Fibroblast of lung (primary cell): ENCODE measurements around the gene RHBDF2. TPM values are rescaled to one million over a fixed set of nuclear protein-coding genes. Genes with fewer than 3 reads are reported as not detected.

Experiments
- DNase-seq, 2 donors: peaks; one replicate each; pipeline versions ENCODE4 v3.0.0 to v3.0.0-alpha.2; 2010; ENCODE audit warnings: low read depth in 2 of 2
- H2AFZ ChIP-seq: 2 replicates; pipeline ENCODE4 v1.5.1; 2012; ENCODE audit warnings: low read length, control low read depth, inconsistent platforms
- H3K27ac ChIP-seq: 2 replicates; pipeline ENCODE4 v1.5.1; 2011; ENCODE audit warnings: low read length, control low read depth; ENCODE audit not compliant: insufficient read depth
- H3K27me3 ChIP-seq: 2 replicates; pipeline ENCODE4 v1.5.1; 2011; ENCODE audit warnings: mild to moderate bottlenecking, low read length; ENCODE audit not compliant: control insufficient read depth, insufficient read depth
- H3K36me3 ChIP-seq: 2 replicates; pipeline ENCODE4 v1.5.1; 2011; ENCODE audit warnings: low read length; ENCODE audit not compliant: control insufficient read depth, insufficient read depth
- H3K4me1 ChIP-seq: 2 replicates; pipeline ENCODE4 v1.5.1; 2011; ENCODE audit warnings: low read length; ENCODE audit not compliant: control insufficient read depth, insufficient read depth; ENCODE audit errors: extremely low read depth
- H3K4me2 ChIP-seq: 2 replicates; pipeline ENCODE4 v1.5.1; 2011; ENCODE audit warnings: low read length, control low read depth; ENCODE audit not compliant: insufficient read depth; ENCODE audit errors: extremely low read depth
- H3K4me3 ChIP-seq, 4 experiments: fragments of 200-600 bp in 1 of 4; sonication (generic) in 1 of 4; replicated peaks in 1 of 4; 2 replicates each; pipeline ENCODE4 v1.5.1; 2011 to 2016; ENCODE audit warnings: low read length in 4 of 4, low read depth in 3 of 4, mild to moderate bottlenecking in 3 of 4, control low read depth in 2 of 4, inconsistent platforms in 1 of 4, mixed read lengths in 1 of 4; ENCODE audit not compliant: insufficient read depth in 1 of 4; ENCODE audit errors: control extremely low read depth in 1 of 4
- H3K79me2 ChIP-seq: 2 replicates; pipeline ENCODE4 v1.5.1; 2012; ENCODE audit warnings: mild to moderate bottlenecking, low read length, inconsistent platforms; ENCODE audit not compliant: control insufficient read depth, insufficient read depth
- H3K9ac ChIP-seq: 2 replicates; pipeline ENCODE4 v1.5.1; 2011; ENCODE audit warnings: mild to moderate bottlenecking, low read length, control low read depth; ENCODE audit not compliant: insufficient read depth
- H3K9me3 ChIP-seq: 2 replicates; pipeline ENCODE4 v1.5.1; 2012; ENCODE audit warnings: low read depth, low read length; ENCODE audit not compliant: control insufficient read depth, insufficient read depth
- H4K20me1 ChIP-seq: 2 replicates; pipeline ENCODE4 v1.5.1; 2011; ENCODE audit warnings: low read length; ENCODE audit not compliant: control insufficient read depth, insufficient read depth; ENCODE audit errors: extremely low read depth
- EZH2 ChIP-seq: IDR thresholded peaks from 2 replicates; pipeline ENCODE4 v1.5.1; 2012; ENCODE audit warnings: low read length, control low read depth, mild to moderate bottlenecking; ENCODE audit errors: missing control alignments
- polyA plus RNA-seq, 2 donors: library from polyadenylated mRNA; depleted of rRNA in 1 of 2; stranded (reverse) in 1 of 2; unstranded in 1 of 2; fragments of >200 nt; gene quantifications; 2 replicates each; pipeline ENCODE4 v1.2.1, GENCODE V29; 2011 to 2012; ENCODE audit warnings: missing spikeins in 1 of 2
- total RNA-seq: library from RNA; depleted of rRNA; stranded (reverse); fragments of >200 nt; gene quantifications from 2 replicates; pipeline ENCODE4 v1.2.1, GENCODE V29; 2014
- TF ChIP-seq, protein P1 (sequence below), 2 donors: IDR thresholded peaks in 1 of 2; conservative IDR thresholded peaks in 1 of 2; 1 replicate in 1 of 2; 2 replicates in 1 of 2; pipeline ENCODE4 v1.5.1; 2011 to 2012; ENCODE audit warnings: low read length in 2 of 2, control low read depth in 1 of 2, inconsistent platforms in 1 of 2, low read depth in 1 of 2, mild to moderate bottlenecking in 1 of 2

The RHBDF2 gene
- total and polyA plus RNA-seq, 2 donors (not counting 1 experiment from before 2014, with no cell fraction given): 0.94 to 5.1 TPM

DNA sequence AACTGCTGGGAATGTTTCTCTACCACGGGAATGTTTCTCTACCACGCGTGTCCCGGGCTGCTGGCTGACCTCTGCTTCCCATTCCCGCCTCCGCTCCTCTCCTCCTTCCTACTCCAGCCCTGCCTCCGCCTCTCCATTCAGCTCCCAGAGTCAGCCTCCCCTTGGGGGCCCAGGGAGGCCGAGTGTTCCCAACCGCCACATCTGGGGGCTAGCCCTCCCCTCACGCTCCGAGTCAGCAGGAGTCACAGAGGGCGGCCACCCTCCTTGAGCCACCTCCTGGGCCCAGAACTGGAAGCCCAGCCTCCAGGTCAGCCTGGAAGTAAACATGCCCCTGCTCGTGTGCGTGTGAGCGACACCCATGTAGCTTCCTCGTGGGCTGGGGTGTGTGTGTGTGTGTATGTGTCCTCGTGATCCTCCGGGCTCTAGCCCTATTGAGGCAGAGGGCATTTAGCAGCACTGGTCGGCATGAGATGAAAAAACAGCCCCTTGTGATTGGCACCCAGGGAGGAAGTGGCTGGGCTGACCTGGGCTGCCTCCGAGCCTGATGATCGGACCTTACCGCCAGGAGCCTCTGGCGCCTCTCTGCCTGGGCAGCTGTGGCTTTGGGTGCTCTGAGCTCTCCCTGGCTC is 29.0 kb upstream of the RHBDF2 start:
- Histone ChIP-seq H3K27ac (peak overlapping the region; percentile 97), H2AFZ (peak overlapping the region; percentile 65), H3K79me2 (no peaks in the 10 kb centered on the region), H4K20me1 (no peaks in the 10 kb centered on the region), H3K9ac (peak overlapping the region; percentile 72), H3K36me3 (peaks cover 2% of the 10 kb centered on the region), H3K27me3 (no peaks in the 10 kb centered on the region), H3K4me2 (peak overlapping the region; percentile 7), H3K4me3 (peak overlapping the region in 1 of 4 experiments; percentile 7), H3K4me1 (peaks cover 40% of the 10 kb centered on the region), H3K9me3 (no peaks in the 10 kb centered on the region)
- peak; percentile 36 to 98 for DNase-seq
- TF ChIP-seq EZH2: no peak
- TF ChIP-seq, protein P1, sequence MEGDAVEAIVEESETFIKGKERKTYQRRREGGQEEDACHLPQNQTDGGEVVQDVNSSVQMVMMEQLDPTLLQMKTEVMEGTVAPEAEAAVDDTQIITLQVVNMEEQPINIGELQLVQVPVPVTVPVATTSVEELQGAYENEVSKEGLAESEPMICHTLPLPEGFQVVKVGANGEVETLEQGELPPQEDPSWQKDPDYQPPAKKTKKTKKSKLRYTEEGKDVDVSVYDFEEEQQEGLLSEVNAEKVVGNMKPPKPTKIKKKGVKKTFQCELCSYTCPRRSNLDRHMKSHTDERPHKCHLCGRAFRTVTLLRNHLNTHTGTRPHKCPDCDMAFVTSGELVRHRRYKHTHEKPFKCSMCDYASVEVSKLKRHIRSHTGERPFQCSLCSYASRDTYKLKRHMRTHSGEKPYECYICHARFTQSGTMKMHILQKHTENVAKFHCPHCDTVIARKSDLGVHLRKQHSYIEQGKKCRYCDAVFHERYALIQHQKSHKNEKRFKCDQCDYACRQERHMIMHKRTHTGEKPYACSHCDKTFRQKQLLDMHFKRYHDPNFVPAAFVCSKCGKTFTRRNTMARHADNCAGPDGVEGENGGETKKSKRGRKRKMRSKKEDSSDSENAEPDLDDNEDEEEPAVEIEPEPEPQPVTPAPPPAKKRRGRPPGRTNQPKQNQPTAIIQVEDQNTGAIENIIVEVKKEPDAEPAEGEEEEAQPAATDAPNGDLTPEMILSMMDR (conservative IDR thresholded peaks at IDR 0.05 in 1 of 2, IDR thresholded peaks at IDR 0.05 in 1 of 2; ENCODE audit: low read depth in 1 of 2, low read length in 2 of 2): no peak

DNA sequence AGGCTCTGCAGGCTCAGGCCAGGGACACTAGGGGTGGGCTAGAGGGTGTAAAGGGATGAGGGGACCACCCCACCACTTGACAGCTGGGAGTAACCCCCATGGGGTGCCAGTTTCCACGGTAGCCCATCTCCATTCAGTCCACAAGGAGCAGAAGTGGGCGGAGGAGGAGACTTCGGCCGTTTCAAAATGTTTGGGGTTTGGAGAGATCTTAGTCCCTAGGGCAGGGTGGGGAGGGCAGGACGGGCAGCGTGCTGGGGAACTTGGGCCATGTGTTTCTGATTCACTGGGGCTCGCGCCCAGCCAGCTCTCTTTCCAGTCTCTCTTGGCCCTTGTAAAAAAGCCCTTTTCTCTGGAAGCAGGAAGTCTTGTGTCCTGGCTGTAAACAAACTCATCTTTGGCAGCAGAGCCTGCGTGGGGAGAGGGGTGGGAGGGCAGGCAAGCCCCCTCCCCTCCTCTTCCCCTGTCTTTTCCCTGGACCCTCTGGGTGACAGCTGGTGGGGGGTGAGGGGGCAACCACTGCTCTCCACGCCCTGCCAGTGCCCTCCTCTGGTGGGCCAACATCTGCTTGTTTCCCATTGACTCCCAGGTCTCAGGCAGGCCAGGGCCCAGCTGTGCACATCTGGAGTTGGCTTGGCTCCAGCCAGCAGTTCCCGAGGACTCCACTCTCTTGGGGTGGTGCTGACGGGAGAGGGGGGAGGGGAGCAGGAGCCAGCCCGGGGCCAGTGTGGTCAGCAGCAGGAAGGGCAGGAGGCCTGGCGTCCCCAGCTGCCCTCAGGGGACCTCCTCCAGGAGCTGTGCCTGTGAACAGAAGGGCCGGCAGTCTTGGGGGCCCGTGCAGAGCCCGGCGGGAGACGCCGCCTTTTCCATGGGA is 28.2 kb upstream of the RHBDF2 start:
- peak overlapping the region; percentile 97 for H3K27ac ChIP-seq
- no peaks in the 10 kb centered on the region for H3K27me3 ChIP-seq
- peaks cover 2% of the 10 kb centered on the region for H3K36me3 ChIP-seq
- peaks cover 43% of the 10 kb centered on the region for H3K4me1 ChIP-seq
- H3K9ac ChIP-seq: peak overlapping the region; percentile 74
- peak overlapping the region in 1 of 4 experiments; percentile 17 for H3K4me3 ChIP-seq
- H2AFZ ChIP-seq: peak overlapping the region; percentile 20
- H3K4me2 ChIP-seq: peak overlapping the region; percentile 70
- peak; percentile 69 to 99 for DNase-seq
- H3K79me2 ChIP-seq: no peaks in the 10 kb centered on the region
- no peaks in the 10 kb centered on the region for H3K9me3 ChIP-seq
- TF ChIP-seq, protein P1 (conservative IDR thresholded peaks at IDR 0.05 in 1 of 2, IDR thresholded peaks at IDR 0.05 in 1 of 2; ENCODE audit: low read depth in 1 of 2, low read length in 2 of 2): no peak
- TF ChIP-seq EZH2: no peak
- H4K20me1 ChIP-seq: no peaks in the 10 kb centered on the region

DNA sequence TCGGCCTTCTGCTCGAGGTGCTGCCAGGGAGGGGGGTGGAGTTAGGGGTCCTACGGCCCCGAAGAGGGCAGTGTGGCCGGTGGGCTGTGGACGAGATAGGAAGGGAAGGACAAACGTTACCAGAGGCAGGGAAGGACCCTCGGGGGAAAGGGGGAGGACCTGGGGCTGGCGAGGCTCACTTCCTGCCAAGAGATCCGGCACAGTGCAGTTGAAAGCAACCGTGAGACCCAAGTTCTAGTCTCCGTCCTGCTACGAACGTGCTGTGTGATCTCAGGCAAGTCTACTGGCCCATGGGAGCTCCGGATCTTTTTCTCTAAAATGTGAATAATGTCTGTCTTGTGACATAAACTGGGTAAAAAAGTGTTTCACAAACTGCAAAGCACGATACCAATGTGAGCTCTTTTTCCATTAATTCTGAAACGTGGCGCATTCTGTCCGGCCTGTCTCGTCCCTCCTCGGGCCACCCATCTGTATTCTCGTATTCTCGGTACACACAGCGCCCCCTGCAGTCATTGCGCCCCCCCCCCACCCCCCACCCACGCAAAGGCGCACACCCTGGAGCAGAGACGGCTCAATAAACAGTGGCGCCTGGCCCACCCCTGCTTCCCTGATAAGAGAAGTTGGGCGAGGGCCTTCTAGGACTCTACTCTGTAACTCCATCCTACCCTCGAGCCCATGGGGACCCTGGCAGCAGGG is 27.5 kb upstream of the RHBDF2 start:
- TF ChIP-seq, protein P1 (conservative IDR thresholded peaks at IDR 0.05 in 1 of 2, IDR thresholded peaks at IDR 0.05 in 1 of 2; ENCODE audit: low read depth in 1 of 2, low read length in 2 of 2): no peak
- TF ChIP-seq EZH2: no peak
- Histone ChIP-seq H3K4me3 (no peak overlapping the region), H3K4me2 (peak overlapping the region; percentile 70), H3K4me1 (peaks cover 44% of the 10 kb centered on the region), H3K9ac (peak overlapping the region; percentile 74), H3K27ac (peak overlapping the region; percentile 97), H3K79me2 (no peaks in the 10 kb centered on the region), H3K9me3 (no peaks in the 10 kb centered on the region), H3K36me3 (peaks cover 2% of the 10 kb centered on the region), H4K20me1 (no peaks in the 10 kb centered on the region), H2AFZ (peak overlapping the region; percentile 20), H3K27me3 (no peaks in the 10 kb centered on the region)
- DNase-seq: peak in 1 of 2 donors; percentile 67
